ENCODE results near the gene SCYGR5. TPM values are rescaled to one million over a fixed set of nuclear protein-coding genes. Genes with fewer than 3 reads are reported as not detected.

SCYGR5 gene
- total RNA-seq, 1 donor from 2014 or later = not detected

- Mint-ChIP-seq H3K27ac (ENCODE audit: unreplicated experiment) (no peak overlapping the region), H3K36me3 (ENCODE audit: low read depth) (no peaks in the 10 kb centered on the region), H3K4me3 (no peak overlapping the region), H3K9me3 (no peaks in the 10 kb centered on the region), H3K4me1 (peaks cover 4% of the 10 kb centered on the region), H3K27me3 (ENCODE audit: low read depth) (peaks cover 23% of the 10 kb centered on the region)
- no peak for TF ChIP-seq CTCF (conservative IDR thresholded peaks at IDR 0.05)
- no peak for DNase-seq (ENCODE audit: low read depth, low spot score)
Measured at GRCh38 chr2:227716501-227716900, 49.9 kb downstream of the SCYGR5 start.

Other genes starting within 250 kb of the SCYGR5 start
- 68.9 and 71.6 TPM in 2 replicates for gene AGFG1, start 194.6 kb upstream of the SCYGR5 start, total RNA-seq
- not detected in 2 replicates for gene SCYGR2, start 67.9 kb upstream of the SCYGR5 start, total RNA-seq
- gene SCYGR3, start 52.0 kb upstream of the SCYGR5 start, total RNA-seq = not detected in 2 replicates
- not detected in 2 replicates for gene SCYGR4, start 49.3 kb upstream of the SCYGR5 start, total RNA-seq
- 0.54 and 1.1 TPM in 2 replicates for gene SLC19A3, start 51.2 kb downstream of the SCYGR5 start, total RNA-seq
- not detected in 2 replicates for gene SCYGR6, start 58.0 kb downstream of the SCYGR5 start, total RNA-seq
- gene SCYGR7, start 61.5 kb downstream of the SCYGR5 start, total RNA-seq = not detected in 2 replicates
- not detected in 2 replicates for gene SCYGR8, start 79.1 kb downstream of the SCYGR5 start, total RNA-seq
- not detected in 2 replicates for gene CCL20, start 147.0 kb downstream of the SCYGR5 start, total RNA-seq
- not detected in 2 replicates for gene DAW1, start 204.8 kb downstream of the SCYGR5 start, total RNA-seq

All from neural crest cell (in vitro differentiated cells).